ENCODE data around the gene ADTRP. TPM values are rescaled to one million over a fixed set of nuclear protein-coding genes. Genes with fewer than 3 reads are reported as not detected.

ADTRP gene
- polyA plus RNA-seq, 1 donor (not counting 4 experiments of a cell fraction or from before 2014, with no cell fraction given) = 16.7 TPM

DNA sequence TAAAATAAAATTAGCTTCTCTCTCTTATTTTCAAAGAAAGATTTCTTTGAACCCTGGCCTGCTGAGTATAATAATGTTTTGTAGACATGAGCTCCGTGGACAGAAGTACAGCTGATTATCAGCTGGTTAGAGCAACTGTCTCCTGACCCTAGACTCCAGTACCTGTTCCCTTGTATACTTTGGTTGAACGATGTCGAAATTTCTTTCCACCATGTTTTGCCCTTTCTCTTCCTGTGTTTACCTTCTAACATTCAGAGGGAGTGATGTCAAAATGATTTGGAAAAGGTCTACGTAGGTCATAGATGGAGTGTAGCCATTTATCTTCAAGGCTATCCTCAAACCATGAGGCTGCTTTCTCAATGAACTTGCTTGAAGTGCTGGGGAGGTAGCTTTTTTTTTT lies 16.8 kb upstream of the ADTRP start:
- dilution Hi-C loops (cut with MboI; ENCODE audit: extremely low pct_ligation_motif_present, low sequenced_read_pairs) = no loop called here

DNA sequence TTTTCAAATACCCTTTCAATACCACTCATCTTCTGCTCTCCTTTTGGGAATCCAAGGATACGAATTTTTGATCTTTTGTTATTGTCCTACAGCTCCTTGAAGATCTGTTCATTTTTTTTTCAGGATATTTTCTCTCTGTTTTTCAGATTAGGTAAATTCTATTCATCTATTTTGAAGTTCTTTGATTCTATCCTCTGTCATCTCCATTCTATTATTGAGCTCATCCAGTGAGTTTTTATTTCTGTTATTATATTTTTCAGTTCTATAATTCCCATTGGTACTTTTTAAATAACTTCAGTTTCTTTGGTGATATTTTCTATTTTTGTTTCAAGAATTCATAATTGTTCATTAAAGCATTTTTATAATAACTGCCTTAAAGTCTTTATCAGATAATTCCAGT lies 14.7 kb upstream of the ADTRP start:
- H2AFZ ChIP-seq (ENCODE audit: control insufficient read depth, low read length) = no peak overlapping the region
- no peak for FAIRE-seq

More for the DNA sequence above, 16.8 kb upstream of the ADTRP start:
- no peaks in the 10 kb centered on the region for H3K79me2 ChIP-seq (ENCODE audit: control insufficient read depth, insufficient read depth, low read length)
- peak overlapping the region; percentile 69 for H3K4me2 ChIP-seq (ENCODE audit: control insufficient read depth, extremely low read depth, insufficient read depth, low read depth, low read length)
- DNase-seq (ENCODE audit: low read depth, low spot score) (no peak), FAIRE-seq (no peak)
- no peaks in the 10 kb centered on the region for H3K27me3 ChIP-seq (ENCODE audit: control insufficient read depth, extremely low read depth, insufficient read depth, low read length)
- H3K9me3 ChIP-seq (ENCODE audit: control insufficient read depth, low read depth, low read length) = no peaks in the 10 kb centered on the region
- no peak overlapping the region for H3K27ac ChIP-seq (ENCODE audit: control insufficient read depth, insufficient read depth, low read length)
- H3K4me3 ChIP-seq (ENCODE audit: control insufficient read depth in 2 of 3, extremely low read depth in 1 of 3, insufficient read depth in 2 of 3, low read depth in 1 of 3, low read length in 3 of 3) = no peak overlapping the region
- H3K36me3 ChIP-seq (ENCODE audit: control insufficient read depth in 2 of 2, extremely low read depth in 1 of 2, insufficient read depth in 2 of 2, low read length in 2 of 2) = peaks cover 0 to 1% of the 10 kb centered on the region in 2 experiments
- peaks cover 10% of the 10 kb centered on the region for H3K4me1 ChIP-seq (ENCODE audit: control insufficient read depth, extremely low read depth, insufficient read depth, low read length)
- H2AFZ ChIP-seq (ENCODE audit: control insufficient read depth, low read length) = no peak overlapping the region
- H3K9me1 ChIP-seq (ENCODE audit: control insufficient read depth, extremely low read depth, insufficient read depth, low read length) = no peaks in the 10 kb centered on the region
- H4K20me1 ChIP-seq (ENCODE audit: control insufficient read depth, extremely low read depth, insufficient read depth, low read length) = no peaks in the 10 kb centered on the region
- no peak overlapping the region for H3K9ac ChIP-seq (ENCODE audit: control insufficient read depth, extremely low read depth, insufficient read depth, low read length)
- no peak for TF ChIP-seq EZH2 (IDR thresholded peaks at IDR 0.05; ENCODE audit: low read length)
- TF ChIP-seq, protein P1, sequence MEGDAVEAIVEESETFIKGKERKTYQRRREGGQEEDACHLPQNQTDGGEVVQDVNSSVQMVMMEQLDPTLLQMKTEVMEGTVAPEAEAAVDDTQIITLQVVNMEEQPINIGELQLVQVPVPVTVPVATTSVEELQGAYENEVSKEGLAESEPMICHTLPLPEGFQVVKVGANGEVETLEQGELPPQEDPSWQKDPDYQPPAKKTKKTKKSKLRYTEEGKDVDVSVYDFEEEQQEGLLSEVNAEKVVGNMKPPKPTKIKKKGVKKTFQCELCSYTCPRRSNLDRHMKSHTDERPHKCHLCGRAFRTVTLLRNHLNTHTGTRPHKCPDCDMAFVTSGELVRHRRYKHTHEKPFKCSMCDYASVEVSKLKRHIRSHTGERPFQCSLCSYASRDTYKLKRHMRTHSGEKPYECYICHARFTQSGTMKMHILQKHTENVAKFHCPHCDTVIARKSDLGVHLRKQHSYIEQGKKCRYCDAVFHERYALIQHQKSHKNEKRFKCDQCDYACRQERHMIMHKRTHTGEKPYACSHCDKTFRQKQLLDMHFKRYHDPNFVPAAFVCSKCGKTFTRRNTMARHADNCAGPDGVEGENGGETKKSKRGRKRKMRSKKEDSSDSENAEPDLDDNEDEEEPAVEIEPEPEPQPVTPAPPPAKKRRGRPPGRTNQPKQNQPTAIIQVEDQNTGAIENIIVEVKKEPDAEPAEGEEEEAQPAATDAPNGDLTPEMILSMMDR (optimal IDR thresholded peaks at IDR 0.05 in 1 of 3, IDR thresholded peaks at IDR 0.05 in 1 of 3, conservative IDR thresholded peaks at IDR 0.05 in 1 of 3; ENCODE audit: extremely low read depth in 1 of 3, insufficient read depth in 2 of 3, low read length in 3 of 3) = no peak

More for the DNA sequence above, 14.7 kb upstream of the ADTRP start:
- dilution Hi-C loops (cut with MboI; ENCODE audit: extremely low pct_ligation_motif_present, low sequenced_read_pairs) = no loop called here
- Histone ChIP-seq H3K4me2 (ENCODE audit: control insufficient read depth, extremely low read depth, insufficient read depth, low read depth, low read length) (no peak overlapping the region), H3K27ac (ENCODE audit: control insufficient read depth, insufficient read depth, low read length) (no peak overlapping the region), H3K27me3 (ENCODE audit: control insufficient read depth, extremely low read depth, insufficient read depth, low read length) (no peaks in the 10 kb centered on the region), H4K20me1 (ENCODE audit: control insufficient read depth, extremely low read depth, insufficient read depth, low read length) (no peaks in the 10 kb centered on the region), H3K9ac (ENCODE audit: control insufficient read depth, extremely low read depth, insufficient read depth, low read length) (no peak overlapping the region), H3K4me3 (ENCODE audit: control insufficient read depth in 2 of 3, extremely low read depth in 1 of 3, insufficient read depth in 2 of 3, low read depth in 1 of 3, low read length in 3 of 3) (no peak overlapping the region), H3K36me3 (ENCODE audit: control insufficient read depth in 2 of 2, extremely low read depth in 1 of 2, insufficient read depth in 2 of 2, low read length in 2 of 2) (peaks cover 0 to 1% of the 10 kb centered on the region in 2 experiments), H3K79me2 (ENCODE audit: control insufficient read depth, insufficient read depth, low read length) (no peaks in the 10 kb centered on the region), H3K9me3 (ENCODE audit: control insufficient read depth, low read depth, low read length) (no peaks in the 10 kb centered on the region), H3K9me1 (ENCODE audit: control insufficient read depth, extremely low read depth, insufficient read depth, low read length) (no peaks in the 10 kb centered on the region), H3K4me1 (ENCODE audit: control insufficient read depth, extremely low read depth, insufficient read depth, low read length) (peaks cover 10% of the 10 kb centered on the region)
- DNase-seq (ENCODE audit: low read depth, low spot score) = no peak
- TF ChIP-seq EZH2 (IDR thresholded peaks at IDR 0.05; ENCODE audit: low read length) = no peak
- TF ChIP-seq, protein P1 (optimal IDR thresholded peaks at IDR 0.05 in 1 of 3, IDR thresholded peaks at IDR 0.05 in 1 of 3, conservative IDR thresholded peaks at IDR 0.05 in 1 of 3; ENCODE audit: extremely low read depth in 1 of 3, insufficient read depth in 2 of 3, low read length in 3 of 3) = no peak
